ENCODE measurements around the gene TRPM4. TPM values are rescaled to one million over a fixed set of nuclear protein-coding genes. Genes with fewer than 3 reads are reported as not detected.

TRPM4 gene
- total and polyA plus RNA-seq, 2 of the 8 experiments (the other 6 are each of a cell fraction or from before 2014, with no cell fraction given) = 11.3 to 13.3 TPM

- Histone ChIP-seq H2BK5ac (ENCODE audit: low read depth, low read length) (peak within 1 kb of the TSS; percentile 78; the same call in 1 of the 2 replicates), H3K18ac (ENCODE audit: extremely low read depth, low read length) (peak within 1 kb of the TSS; percentile 96), H3K23me2 (ENCODE audit: low read depth, low read length) (peaks cover 15% of the 10 kb centered on the region), H3K4me2 (ENCODE audit: insufficient read depth in 1 of 2, low read depth in 2 of 2, low read length in 2 of 2) (peak within 1 kb of the TSS; percentile 86), H2AFZ (ENCODE audit: low read length) (no peak within 1 kb of the TSS), H3K79me2 (ENCODE audit: control insufficient read depth in 1 of 2, insufficient read depth in 2 of 2, low read length in 2 of 2) (no peaks in the 10 kb centered on the region), H2BK120ac (replicated peaks; ENCODE audit: low read depth, low read length) (peak within 1 kb of the TSS; percentile 54), H3K9ac (replicated peaks in 1 of 4; ENCODE audit: extremely low read depth in 1 of 4, low read depth in 3 of 4, low read length in 3 of 4) (peak within 1 kb of the TSS in 3 of 4 experiments; percentile 36 to 74 (median 66); a peak in 6 of 7 replicates), H4K8ac (ENCODE audit: extremely low read depth, insufficient read depth, low read length) (peak within 1 kb of the TSS; percentile 94), H3K4me1 (replicated peaks in 1 of 4; ENCODE audit: control insufficient read depth in 3 of 4, insufficient read depth in 4 of 4, low read length in 3 of 4) (peaks cover 0 to 4% (median 3%) of the 10 kb centered on the region in 4 experiments; a peak in 4 of 7 replicates), H4K5ac (ENCODE audit: insufficient read length, low read depth, low read length) (peak within 1 kb of the TSS; percentile 95), H3K4me3 (ENCODE audit: extremely low read depth in 1 of 4, insufficient read depth in 2 of 4, low read depth in 3 of 4, low read length in 4 of 4) (peak within 1 kb of the TSS; percentile 64 to 86 (median 78)), H3K23ac (ENCODE audit: insufficient read length) (no peak within 1 kb of the TSS), H2AK5ac (ENCODE audit: low read depth, low read length) (peak within 1 kb of the TSS; percentile 75; the same call in 1 of the 2 replicates), H3K27me3 (replicated peaks in 1 of 4; ENCODE audit: control insufficient read depth in 3 of 4, extremely low read depth in 1 of 4, insufficient read depth in 3 of 4, low read length in 3 of 4) (peaks cover 8 to 19% (median 17%) of the 10 kb centered on the region in 4 experiments), H2BK20ac (ENCODE audit: low read length) (no peak within 1 kb of the TSS), H3K79me1 (ENCODE audit: low read depth, low read length) (peaks cover 2% of the 10 kb centered on the region; the same call in 1 of the 2 replicates), H4K20me1 (replicated peaks in 1 of 2; ENCODE audit: control insufficient read depth in 1 of 2, insufficient read depth in 2 of 2, low read length in 2 of 2) (peaks cover 0 to 9% of the 10 kb centered on the region in 2 experiments), H3K36me3 (ENCODE audit: control insufficient read depth in 2 of 4, insufficient read depth in 4 of 4, low read length in 3 of 4) (no peaks in the 10 kb centered on the region), H3K4ac (replicated peaks; ENCODE audit: insufficient read length, low read depth, low read length) (peak within 1 kb of the TSS; percentile 85), H3K9me3 (ENCODE audit: insufficient read depth in 2 of 2, low read depth in 1 of 2, low read length in 1 of 2) (no peaks in the 10 kb centered on the region), H2BK15ac (ENCODE audit: low read length) (peak within 1 kb of the TSS; percentile 88; the same call in 1 of the 2 replicates), H3K56ac (replicated peaks; ENCODE audit: insufficient read length, low read depth, low read length) (peak within 1 kb of the TSS; percentile 77), H3K27ac (ENCODE audit: low read depth, low read length) (peak within 1 kb of the TSS; percentile 57; the same call in 1 of the 2 replicates), H4K91ac (replicated peaks; ENCODE audit: insufficient read length, low read length) (peak within 1 kb of the TSS; percentile 81), H3K14ac (ENCODE audit: insufficient read length) (no peak within 1 kb of the TSS), H2BK12ac (ENCODE audit: low read depth, low read length) (no peak within 1 kb of the TSS)
- DNase-seq (ENCODE audit: low read depth in 1 of 2, low spot score in 2 of 2) (peak in 1 of 2 experiments; percentile 79), FAIRE-seq (no peak)
- 2% methylated on average over 23 of the region's 90 CpGs; no CpG with 5 or more reads in 1 of the 2 experiments for WGBS, 2 experiments (ENCODE audit: extremely low coverage in 1 of 2, insufficient coverage in 1 of 2, insufficient read length in 1 of 2, insufficient replicate concordance in 2 of 2, low coverage in 1 of 2, low lambda C conversion rate in 2 of 2, missing lambda C conversion rate in 1 of 2)
- CTCF ChIA-PET (ENCODE audit: partially characterized antibody) = interaction anchor here (0.7 to 3.0 kb wide), 14 partner anchors 10 to 106 kb away, joined by 3 to 11 read pairs (median 4); no protein-coding TSS in a partner anchor
- POLR2A ChIA-PET (ENCODE audit: partially characterized antibody) = interaction anchor here (0.7 to 2.3 kb wide), 10 partner anchors 10 to 312 kb away, joined by 3 to 24 read pairs (median 4); no protein-coding TSS in a partner anchor
- TF ChIP-seq RXRA (IDR thresholded peaks at IDR 0.05; ENCODE audit: insufficient read depth, low read depth, low read length) (no peak), EGR1 (IDR thresholded peaks at IDR 0.05; ENCODE audit: borderline replicate concordance, low read depth, low read length) (no peak), SP1 (IDR thresholded peaks at IDR 0.05; ENCODE audit: low read depth, low read length) (no peak), MAX (IDR thresholded peaks at IDR 0.05) (0 out of 2 replicates have a peak, but pooled peaks have one; percentile 52), ATF2 (IDR thresholded peaks at IDR 0.05; ENCODE audit: low read length) (no peak), EZH2 (IDR thresholded peaks at IDR 0.05; ENCODE audit: low read depth, low read length, severe bottlenecking) (peak; percentile 45), RAD21 (IDR thresholded peaks at IDR 0.05 in 1 of 2, conservative IDR thresholded peaks at IDR 0.05 in 1 of 2; ENCODE audit: low read depth in 2 of 2, low read length in 2 of 2) (no peak), POLR2A (IDR thresholded peaks at IDR 0.05; ENCODE audit: control extremely low read depth in 1 of 2, low read depth in 2 of 2, low read length in 2 of 2) (no peak)
These were observed 37.9 kb upstream of the TRPM4 start, which contains the start of gene PPFIA3 for GRCh38 chr19:49119411-49120324. PPFIA3 (plus strand) TSS chr19:49119544; CDS start chr19:49127874, 8,330 bp downstream.
